Activated naive CD8-positive, alpha-beta T cell treated with anti-CD3 and anti-CD28 coated beads, Interleukin-2, amount 50 U/mL, for 24 hours (primary cell): ENCODE results near the gene C20orf202.

ENCODE experiments used
- ATAC-seq: fragments of 150-1000 bp; cut with Tn5 transposase; one replicate; pipeline ENCODE4 v1.10.0; 2021
- DNase-seq: peaks from one replicate; pipeline ENCODE4 v3.0.0; 2021
- H3K27ac Mint-ChIP-seq: one replicate; pipeline ENCODE4 v1.8.0; 2021; ENCODE audit warnings: mild to moderate bottlenecking, mixed read lengths
- H3K27me3 Mint-ChIP-seq: one replicate; pipeline ENCODE4 v1.8.0; 2021; ENCODE audit warnings: mixed read lengths
- H3K36me3 Mint-ChIP-seq: one replicate; pipeline ENCODE4 v1.8.0; 2021; ENCODE audit warnings: low read depth, mixed read lengths
- H3K4me1 Mint-ChIP-seq: one replicate; pipeline ENCODE4 v1.8.0; 2021; ENCODE audit warnings: mixed read lengths
- H3K4me3 Mint-ChIP-seq: one replicate; pipeline ENCODE4 v1.8.0; 2021; ENCODE audit warnings: mild to moderate bottlenecking, moderate library complexity, mixed read lengths
- H3K9me3 Mint-ChIP-seq: one replicate; pipeline ENCODE4 v1.8.0; 2021; ENCODE audit warnings: mixed read lengths

The C20orf202 gene

GRCh38 chr20:1190847-1191246 is 12.4 kb upstream of the C20orf202 start:
- Mint-ChIP-seq H3K27me3 (peaks cover 12% of the 10 kb centered on the region), H3K4me1 (peaks cover 2% of the 10 kb centered on the region), H3K9me3 (no peaks in the 10 kb centered on the region), H3K36me3 (no peaks in the 10 kb centered on the region), H3K4me3 (no peak overlapping the region), H3K27ac (no peak overlapping the region)
- ATAC-seq, result no peak
- no peak for DNase-seq

GRCh38 chr20:1191299-1191698 is 12.0 kb upstream of the C20orf202 start:
- no peak for ATAC-seq
- Mint-ChIP-seq H3K9me3 (no peaks in the 10 kb centered on the region), H3K27ac (no peak overlapping the region), H3K4me3 (no peak overlapping the region), H3K4me1 (no peaks in the 10 kb centered on the region), H3K36me3 (no peaks in the 10 kb centered on the region), H3K27me3 (peaks cover 8% of the 10 kb centered on the region)
- no peak for DNase-seq

DNA sequence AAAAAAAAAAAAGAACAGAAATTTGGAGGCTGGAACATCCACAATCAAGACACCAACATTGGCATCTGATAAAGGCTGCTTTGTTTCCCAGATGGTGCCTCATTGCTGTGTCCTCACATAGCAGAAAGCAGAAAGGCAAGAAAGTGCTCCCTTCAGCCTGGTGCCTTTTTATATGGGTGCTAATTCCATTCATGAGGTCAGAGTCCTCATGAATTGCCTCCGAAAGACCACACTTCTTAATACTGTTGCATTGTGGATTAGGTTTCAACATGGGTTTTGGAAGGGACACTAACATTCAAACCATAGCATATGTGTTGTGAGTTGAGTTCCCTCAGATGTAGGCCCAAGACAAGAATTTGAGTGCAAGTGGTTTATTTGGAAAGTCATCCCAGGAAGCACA is 8.0 kb upstream of the C20orf202 start:
- Mint-ChIP-seq H3K36me3 (no peaks in the 10 kb centered on the region), H3K4me1 (peaks cover 4% of the 10 kb centered on the region), H3K27me3 (peaks cover 4% of the 10 kb centered on the region), H3K9me3 (no peaks in the 10 kb centered on the region), H3K27ac (no peak overlapping the region), H3K4me3 (no peak overlapping the region)
- ATAC-seq (no peak), DNase-seq (no peak)

DNA sequence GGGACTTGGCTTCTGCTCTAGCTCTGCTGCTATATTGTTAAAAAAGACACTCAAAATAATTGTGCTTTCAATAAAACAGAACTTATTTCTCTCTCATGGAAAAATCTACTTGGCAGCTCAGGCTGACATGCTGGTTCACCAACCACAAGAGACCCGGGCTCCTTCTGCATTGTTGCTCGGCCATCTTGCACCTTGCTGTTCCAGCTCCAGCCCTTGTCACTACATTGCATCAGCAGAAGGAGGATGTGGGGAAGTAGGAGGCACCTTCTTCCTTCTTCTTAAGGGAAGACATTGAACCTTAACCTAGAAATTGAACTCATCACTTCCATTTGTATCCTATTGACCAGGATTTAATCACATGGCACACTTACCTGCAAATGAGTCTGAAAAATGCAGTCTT is 6.6 kb upstream of the C20orf202 start:
- no peaks in the 10 kb centered on the region for H3K9me3 Mint-ChIP-seq
- peaks cover 4% of the 10 kb centered on the region for H3K4me1 Mint-ChIP-seq
- H3K27ac Mint-ChIP-seq, result no peak overlapping the region
- no peak for DNase-seq
- H3K4me3 Mint-ChIP-seq, result no peak overlapping the region
- H3K36me3 Mint-ChIP-seq, result no peaks in the 10 kb centered on the region
- no peak for ATAC-seq
- H3K27me3 Mint-ChIP-seq, result peaks cover 4% of the 10 kb centered on the region

- no peak overlapping the region for H3K27ac Mint-ChIP-seq
- H3K9me3 Mint-ChIP-seq, result no peaks in the 10 kb centered on the region
- H3K4me3 Mint-ChIP-seq, result no peak overlapping the region
- DNase-seq (no peak), ATAC-seq (no peak)
- peaks cover 4% of the 10 kb centered on the region for H3K27me3 Mint-ChIP-seq
- peaks cover 4% of the 10 kb centered on the region for H3K4me1 Mint-ChIP-seq
- H3K36me3 Mint-ChIP-seq, result no peaks in the 10 kb centered on the region
Measured at GRCh38 chr20:1197801-1198200, 5.5 kb upstream of the C20orf202 start.

GRCh38 chr20:1198751-1199150 is 4.5 kb upstream of the C20orf202 start:
- Mint-ChIP-seq H3K27me3 (peaks cover 4% of the 10 kb centered on the region), H3K36me3 (no peaks in the 10 kb centered on the region), H3K4me1 (peaks cover 4% of the 10 kb centered on the region), H3K4me3 (no peak overlapping the region), H3K27ac (no peak overlapping the region), H3K9me3 (no peaks in the 10 kb centered on the region)
- ATAC-seq, result no peak
- DNase-seq, result no peak

- ATAC-seq (no peak), DNase-seq (no peak)
- H3K4me1 Mint-ChIP-seq, result peaks cover 4% of the 10 kb centered on the region
- H3K36me3 Mint-ChIP-seq, result no peaks in the 10 kb centered on the region
- H3K4me3 Mint-ChIP-seq, result no peak overlapping the region
- no peak overlapping the region for H3K27ac Mint-ChIP-seq
- no peaks in the 10 kb centered on the region for H3K9me3 Mint-ChIP-seq
- peaks cover 4% of the 10 kb centered on the region for H3K27me3 Mint-ChIP-seq
Measured at GRCh38 chr20:1199212-1199873, 3.9 kb upstream of the C20orf202 start.

- no peaks in the 10 kb centered on the region for H3K9me3 Mint-ChIP-seq
- ATAC-seq (no peak), DNase-seq (no peak)
- peaks cover 4% of the 10 kb centered on the region for H3K4me1 Mint-ChIP-seq
- peaks cover 4% of the 10 kb centered on the region for H3K27me3 Mint-ChIP-seq
- no peaks in the 10 kb centered on the region for H3K36me3 Mint-ChIP-seq
- no peak overlapping the region for H3K4me3 Mint-ChIP-seq
- no peak overlapping the region for H3K27ac Mint-ChIP-seq
Measured at GRCh38 chr20:1199964-1200363, 3.3 kb upstream of the C20orf202 start.

GRCh38 chr20:1203630-1204029 is 376 bp downstream of the C20orf202 start:
- Mint-ChIP-seq H3K4me3 (no peak overlapping the region), H3K27me3 (peaks cover 1% of the 10 kb centered on the region), H3K27ac (no peak overlapping the region), H3K4me1 (peaks cover 4% of the 10 kb centered on the region), H3K9me3 (no peaks in the 10 kb centered on the region), H3K36me3 (no peaks in the 10 kb centered on the region)
- ATAC-seq (no peak), DNase-seq (no peak)

GRCh38 chr20:1204113-1204512 is 859 bp downstream of the C20orf202 start:
- Mint-ChIP-seq H3K4me3 (no peak overlapping the region), H3K27me3 (no peaks in the 10 kb centered on the region), H3K9me3 (no peaks in the 10 kb centered on the region), H3K27ac (no peak overlapping the region), H3K4me1 (peaks cover 4% of the 10 kb centered on the region), H3K36me3 (no peaks in the 10 kb centered on the region)
- DNase-seq (no peak), ATAC-seq (no peak)

GRCh38 chr20:1204576-1204975 is 1.3 kb downstream of the C20orf202 start:
- no peak for DNase-seq
- no peaks in the 10 kb centered on the region for H3K9me3 Mint-ChIP-seq
- peaks cover 4% of the 10 kb centered on the region for H3K4me1 Mint-ChIP-seq
- H3K36me3 Mint-ChIP-seq, result no peaks in the 10 kb centered on the region
- no peak for ATAC-seq
- no peak overlapping the region for H3K27ac Mint-ChIP-seq
- H3K27me3 Mint-ChIP-seq, result no peaks in the 10 kb centered on the region
- no peak overlapping the region for H3K4me3 Mint-ChIP-seq

DNA sequence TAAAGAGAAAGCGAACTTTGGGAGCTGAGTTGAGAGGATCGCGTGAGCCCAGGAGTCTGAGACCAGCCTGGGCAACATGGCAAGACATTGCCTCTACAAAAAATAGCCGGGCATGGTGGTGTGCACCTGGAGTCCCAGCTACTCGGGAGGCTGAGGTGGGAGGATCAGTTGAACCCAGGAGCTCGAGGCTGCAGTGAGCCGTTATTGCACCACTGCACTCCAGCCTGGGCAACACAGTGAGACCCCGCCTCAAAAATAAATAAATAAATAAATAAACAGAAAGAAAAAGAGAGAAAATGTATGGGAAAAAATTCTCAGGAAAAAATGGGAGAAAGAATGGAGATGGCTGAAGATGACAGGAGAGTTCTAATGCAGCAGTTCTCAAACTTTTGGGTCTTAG is 2.5 kb downstream of the C20orf202 start:
- Mint-ChIP-seq H3K4me1 (no peaks in the 10 kb centered on the region), H3K27ac (no peak overlapping the region), H3K36me3 (no peaks in the 10 kb centered on the region), H3K27me3 (peaks cover 1% of the 10 kb centered on the region), H3K9me3 (no peaks in the 10 kb centered on the region), H3K4me3 (no peak overlapping the region)
- no peak for DNase-seq
- no peak for ATAC-seq

DNA sequence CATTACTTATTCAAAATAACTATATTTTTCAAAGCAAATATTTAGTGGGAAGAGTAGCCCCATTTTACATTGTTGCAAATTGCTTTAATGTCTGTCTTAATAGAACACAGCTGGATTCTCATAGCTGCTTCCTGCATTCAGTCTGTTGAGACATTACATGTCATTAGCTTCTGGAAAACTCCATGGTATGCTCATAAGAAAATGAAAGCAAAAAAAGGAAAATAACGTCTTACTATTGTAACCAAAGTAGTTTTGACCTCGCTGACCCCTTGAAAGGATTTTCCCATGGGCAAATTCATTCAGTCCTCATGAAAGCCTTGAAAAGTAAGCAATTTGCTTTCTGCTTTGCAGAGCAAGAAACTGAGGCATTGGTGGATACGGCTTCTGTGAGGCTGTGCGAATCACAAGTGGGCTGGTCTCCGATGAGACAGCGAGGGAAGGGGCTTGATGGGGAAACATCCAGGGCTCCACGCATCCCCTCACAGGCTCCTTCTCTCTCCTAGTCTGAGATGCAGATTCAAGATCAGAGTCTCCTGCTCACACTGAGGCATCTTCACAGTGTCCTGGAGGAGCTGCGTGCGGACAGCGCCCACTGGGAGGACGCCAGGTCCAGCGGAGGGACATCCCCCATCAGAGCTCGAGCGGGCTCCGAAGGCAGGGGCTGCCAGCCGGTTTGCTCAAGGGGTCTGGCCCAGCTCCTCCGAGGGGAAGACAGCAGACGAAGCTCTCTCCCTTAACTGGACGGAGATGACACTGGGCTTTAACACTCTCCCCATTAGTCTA is 3.3 kb downstream of the C20orf202 start:
- Mint-ChIP-seq H3K27me3 (peaks cover 3% of the 10 kb centered on the region), H3K36me3 (no peaks in the 10 kb centered on the region), H3K4me1 (no peaks in the 10 kb centered on the region), H3K4me3 (no peak overlapping the region), H3K9me3 (no peaks in the 10 kb centered on the region), H3K27ac (no peak overlapping the region)
- ATAC-seq, result no peak
- DNase-seq, result no peak

GRCh38 chr20:1207293-1207878 is 4.1 kb downstream of the C20orf202 start:
- Mint-ChIP-seq H3K4me3 (no peak overlapping the region), H3K9me3 (no peaks in the 10 kb centered on the region), H3K36me3 (no peaks in the 10 kb centered on the region), H3K27ac (no peak overlapping the region), H3K27me3 (peaks cover 3% of the 10 kb centered on the region), H3K4me1 (no peaks in the 10 kb centered on the region)
- DNase-seq, result no peak
- ATAC-seq, result no peak
